Activated CD8-positive, alpha-beta memory T cell treated with anti-CD3 and anti-CD28 coated beads, Interleukin-2, amount 50 U/mL, for 24 hours (primary cell): ENCODE measurements around the gene LY9.

ENCODE experiments used
- DNase-seq: peaks from one replicate; pipeline ENCODE4 v3.0.0-alpha.2; 2020; ENCODE audit errors: extremely low read depth

LY9 gene

GRCh38 chr1:160801836-160802580 lies 6.0 kb downstream of the LY9 start:
- no peak for DNase-seq

- no peak for DNase-seq
Measured at GRCh38 chr1:160806109-160806665, 10.2 kb downstream of the LY9 start.

GRCh38 chr1:160806784-160807183 lies 10.8 kb downstream of the LY9 start:
- no peak for DNase-seq

- DNase-seq = no peak
Measured at GRCh38 chr1:160807247-160807646, 11.3 kb downstream of the LY9 start.

DNA sequence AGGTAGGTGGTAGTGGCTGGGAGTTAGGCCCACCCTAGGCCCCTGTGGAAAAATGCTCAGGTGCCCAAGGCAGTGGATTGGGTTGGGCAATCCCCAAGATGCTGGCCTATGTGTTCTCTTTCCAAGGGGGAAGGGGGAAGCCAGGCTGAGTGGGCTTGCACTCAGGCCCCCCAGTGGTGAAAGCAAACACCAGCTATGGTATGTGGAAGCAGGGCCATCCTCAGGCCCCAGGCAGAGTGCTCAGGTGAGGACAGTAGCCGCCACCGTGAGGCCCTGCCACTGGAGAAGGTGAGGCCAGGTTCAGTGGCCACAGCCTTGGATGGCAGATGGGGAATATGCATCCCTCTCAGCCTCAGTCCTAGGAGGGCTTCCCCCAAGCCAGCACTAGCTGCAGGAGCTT lies 11.8 kb downstream of the LY9 start:
- DNase-seq = no peak

GRCh38 chr1:160808289-160808688 lies 12.3 kb downstream of the LY9 start:
- no peak for DNase-seq

DNA sequence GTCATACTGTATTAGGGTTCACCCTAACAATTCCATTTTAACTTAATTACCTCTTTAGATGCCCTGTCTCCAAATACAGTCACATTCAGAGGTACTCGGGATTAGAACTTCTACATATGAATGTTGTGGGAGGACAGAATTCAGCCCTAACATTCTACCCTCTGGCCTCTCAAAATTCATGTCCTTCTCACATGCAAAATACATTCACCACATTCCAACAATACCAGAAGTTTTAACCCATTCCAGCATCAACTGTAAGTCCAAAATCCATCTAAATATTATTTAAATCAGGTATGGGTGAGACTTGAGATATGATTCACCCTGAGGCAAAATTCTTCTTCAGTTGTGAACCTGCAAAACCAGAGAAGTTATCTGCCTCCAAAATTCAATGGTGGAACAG lies 14.5 kb downstream of the LY9 start:
- DNase-seq = no peak

- no peak for DNase-seq
Measured at GRCh38 chr1:160811147-160811546, 15.2 kb downstream of the LY9 start.

- no peak for DNase-seq
Measured at GRCh38 chr1:160813215-160813614, 17.2 kb downstream of the LY9 start.

GRCh38 chr1:160814316-160814715 lies 18.3 kb downstream of the LY9 start:
- DNase-seq = no peak

DNA sequence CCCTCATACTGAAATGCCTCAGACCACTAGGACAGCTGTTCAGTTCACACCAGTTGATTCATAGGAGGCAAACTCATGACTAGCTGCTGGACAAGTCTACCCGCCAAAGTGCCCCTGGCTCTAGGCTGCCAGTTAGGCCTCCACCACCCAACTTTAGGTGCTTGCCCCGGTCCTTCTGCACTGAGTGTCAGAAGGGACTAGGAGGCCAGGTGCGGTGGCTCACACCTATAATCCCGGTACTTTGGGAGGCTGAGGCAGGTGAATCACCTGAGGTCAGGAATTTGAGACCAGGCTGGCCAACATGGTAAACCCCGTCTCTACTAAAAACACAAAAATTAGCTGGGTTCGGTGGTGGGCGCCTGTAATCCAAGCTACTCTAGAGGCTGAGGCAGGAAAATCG lies 18.9 kb downstream of the LY9 start:
- no peak for DNase-seq

DNA sequence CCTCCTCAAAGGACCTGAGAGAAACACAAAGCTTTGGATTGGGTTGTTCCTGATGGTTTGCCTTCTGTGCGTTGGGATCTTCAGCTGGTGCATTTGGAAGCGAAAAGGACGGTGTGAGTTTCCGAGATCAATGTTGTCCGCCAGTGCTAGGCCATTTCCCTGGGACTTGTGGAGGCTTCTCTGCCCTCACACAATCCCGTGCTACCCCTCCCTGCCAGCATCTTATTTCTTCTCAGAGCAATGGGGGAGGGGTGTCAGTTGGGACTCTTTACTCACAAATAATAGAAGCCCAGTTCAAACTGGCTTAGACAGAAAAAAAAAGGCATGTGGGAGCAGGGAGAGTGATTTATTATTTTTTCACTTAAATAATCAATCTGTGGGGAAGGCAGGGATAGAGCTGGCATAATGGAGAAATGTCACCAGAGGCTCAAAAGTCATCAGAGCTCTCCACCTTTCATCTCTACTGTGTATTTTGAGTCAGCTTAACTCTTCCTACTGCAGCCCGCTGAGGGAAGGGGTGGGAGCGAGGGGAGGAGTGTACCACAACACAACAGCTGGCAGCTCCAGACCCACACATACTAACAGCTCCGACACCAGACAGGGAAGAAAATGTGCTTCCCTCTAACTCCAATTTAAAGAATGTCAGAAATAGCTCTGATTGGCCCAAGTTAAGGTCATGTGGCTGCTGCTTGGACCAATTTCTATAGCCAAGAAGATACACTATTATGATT lies 22.4 kb downstream of the LY9 start:
- no peak for DNase-seq

DNA sequence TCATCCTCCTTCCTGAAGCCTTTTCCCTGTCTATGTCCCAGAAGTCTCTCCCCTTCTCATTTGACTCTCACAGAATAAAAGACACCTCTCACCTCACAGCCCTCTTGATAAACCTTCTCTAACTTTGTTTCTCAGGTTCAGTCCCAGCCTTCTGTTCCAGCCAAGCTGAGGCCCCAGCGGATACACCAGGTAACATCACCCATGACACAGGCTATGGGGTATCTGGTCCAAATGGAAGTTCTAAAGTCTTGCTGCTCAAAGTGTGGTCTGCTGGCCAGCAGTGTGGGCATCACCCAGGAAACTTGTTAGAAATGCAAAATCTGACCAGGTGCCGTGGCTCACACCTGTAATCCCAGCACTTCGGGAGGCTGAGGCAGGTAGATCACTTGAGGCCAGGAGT lies 23.2 kb downstream of the LY9 start:
- no peak for DNase-seq

GRCh38 chr1:160821627-160822026 lies 25.7 kb downstream of the LY9 start:
- no peak for DNase-seq

GRCh38 chr1:160823296-160823695 lies 27.3 kb downstream of the LY9 start:
- DNase-seq = no peak

- DNase-seq = no peak
Measured at GRCh38 chr1:160826546-160826945, 30.6 kb downstream of the LY9 start.

GRCh38 chr1:160827418-160827817 lies 31.4 kb downstream of the LY9 start:
- no peak for DNase-seq

GRCh38 chr1:160829766-160830165 lies 33.8 kb downstream of the LY9 start:
- DNase-seq = no peak

GRCh38 chr1:160830321-160831153 lies 34.6 kb downstream of the LY9 start:
- peak; percentile 40 for DNase-seq

DNA sequence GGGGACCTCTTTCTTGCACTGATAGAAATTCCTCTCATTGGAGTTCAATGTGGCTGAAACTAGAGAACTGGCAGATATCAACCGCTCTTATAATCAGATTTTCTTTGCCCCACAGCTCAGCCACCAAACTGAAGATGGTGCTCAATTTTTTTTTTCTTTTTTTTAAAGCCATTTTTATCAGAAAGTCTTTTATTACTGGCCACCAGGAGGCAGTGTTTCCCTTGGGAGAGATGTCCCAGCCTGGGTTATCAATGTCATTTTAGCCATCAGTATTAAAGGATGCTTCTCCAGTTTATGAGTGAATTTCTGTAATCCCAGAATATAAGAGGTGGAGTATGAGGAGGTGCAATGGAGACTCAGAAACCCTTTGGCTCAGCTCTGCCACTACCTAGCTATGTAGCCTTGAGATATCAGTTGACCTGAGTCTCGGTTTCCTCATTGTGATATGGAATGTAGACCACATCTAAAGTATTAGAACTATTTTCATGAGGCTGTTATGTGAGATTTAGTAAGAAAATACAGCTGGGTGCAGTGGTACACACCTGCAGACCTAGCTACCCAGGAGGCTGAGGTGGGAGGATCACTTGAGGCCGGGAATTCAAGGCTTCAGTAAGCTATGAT lies 39.1 kb downstream of the LY9 start:
- no peak for DNase-seq

GRCh38 chr1:160835751-160836150 lies 39.8 kb downstream of the LY9 start:
- no peak for DNase-seq

DNA sequence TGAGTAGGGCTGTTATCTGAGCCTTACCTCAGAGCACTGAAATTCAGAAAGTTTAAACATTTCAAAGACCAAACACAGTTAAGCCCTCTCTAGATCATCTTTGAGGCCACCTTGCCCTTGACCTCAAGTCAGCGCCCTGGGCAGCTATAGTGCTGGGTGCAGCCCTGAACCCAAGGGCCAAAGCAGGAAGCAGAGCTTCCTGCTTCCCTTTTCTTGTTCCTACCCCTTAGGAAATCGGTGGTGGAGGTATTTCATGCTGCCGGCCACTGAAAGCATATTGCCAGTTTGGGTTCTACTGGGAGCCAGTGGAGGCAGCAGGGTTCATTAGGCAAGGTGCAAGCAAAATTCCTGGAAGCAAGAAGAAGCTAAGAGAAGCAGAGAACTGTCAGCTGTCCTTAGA lies 40.6 kb downstream of the LY9 start:
- no peak for DNase-seq
